K562 (cell line): Measurements from ENCODE around the gene DMD. TPM values are rescaled to one million over a fixed set of nuclear protein-coding genes. Genes with fewer than 3 reads are reported as not detected.
A peak's percentile ranks its signal among the peaks of the same experiment; 100 is the strongest.

Source experiments
- ATAC-seq: fragments of 200-7000 bp; cut with Tn5 transposase; 3 replicates; pipeline ENCODE4 v1.9.1; 2020; ENCODE audit warnings: moderate library complexity
- BruUV-seq: library from RNA; stranded (reverse); fragments of 400-500 nt; replicated peaks from 2 replicates; lab custom pipeline; 2021; lab: Mats Ljungman, UMichigan
- CTCF ChIA-PET: fragments of 300-600 bp; formaldehyde crosslinking; extraction: SDS; loops from one replicate; lab custom pipeline; 2021; ENCODE audit warnings: low intra/inter-chr PET ratio; lab: Yijun Ruan, JAX
- POLR2A ChIA-PET: fragments of 300-600, 350-650 bp; sonication (Branson Sonifier 250); formaldehyde crosslinking; extraction: SDS; loops from one replicate; lab custom pipeline; 2021; ENCODE audit warnings: antibody characterized with exemption, inconsistent platforms; lab: Yijun Ruan, JAX
- DNase-seq, 4 experiments: peaks; one replicate each; pipeline versions ENCODE4 v3.0.0 to v3.0.0-alpha.2; 2011 to 2018; ENCODE audit warnings: low spot score in 3 of 4, mixed read lengths in 3 of 4; ENCODE audit errors: extremely low read depth in 1 of 4
- FAIRE-seq: peaks from 2 replicates; lab custom pipeline; 2011; peaks lifted over from hg19 to GRCh38; lab: Jason Lieb, UNC
- H2AFZ ChIP-seq: 2 replicates; pipeline ENCODE4 v1.6.0; 2011; ENCODE audit warnings: low read depth, low read length, control low read depth, inconsistent platforms
- H3K27ac ChIP-seq: fragments of 200-600 bp; 3 replicates; pipeline ENCODE4 v1.8.0; 2011; ENCODE audit warnings: low read depth, mild to moderate bottlenecking, control low read depth, inconsistent platforms, low read length, moderate library complexity, mixed read lengths; ENCODE audit errors: extremely low read depth
- H3K27me3 ChIP-seq, 2 experiments: fragments of 300-600 bp in 1 of 2; 2 replicates in 1 of 2; 3 replicates in 1 of 2; pipeline versions ENCODE4 v1.6.0 to v1.8.0; 2011; ENCODE audit warnings: inconsistent platforms in 2 of 2, low read length in 2 of 2, mild to moderate bottlenecking in 1 of 2, mixed read lengths in 1 of 2, moderate library complexity in 1 of 2; ENCODE audit not compliant: control insufficient read depth in 2 of 2, insufficient read depth in 2 of 2
- H3K36me3 ChIP-seq: fragments of 300-600 bp; 3 replicates; pipeline ENCODE4 v1.8.0; 2011; ENCODE audit warnings: mild to moderate bottlenecking, low read length, inconsistent platforms; ENCODE audit not compliant: control insufficient read depth, insufficient read depth
- H3K4me1 ChIP-seq, 2 experiments: fragments of 200-600 bp in 1 of 2; replicated peaks in 1 of 2; 2 replicates in 1 of 2; 3 replicates in 1 of 2; pipeline versions ENCODE4 v1.5.1 to v1.8.0; 2011; ENCODE audit warnings: inconsistent platforms in 2 of 2, low read length in 2 of 2, mild to moderate bottlenecking in 1 of 2, mixed read lengths in 1 of 2, moderate library complexity in 1 of 2; ENCODE audit not compliant: control insufficient read depth in 2 of 2, insufficient read depth in 2 of 2
- H3K4me2 ChIP-seq: 2 replicates; pipeline ENCODE4 v1.6.1; 2011; ENCODE audit warnings: low read length, control low read depth, inconsistent platforms, mixed read lengths; ENCODE audit not compliant: insufficient read depth
- H3K4me3 ChIP-seq: fragments of 200-600 bp; sonication (generic), shearing (Covaris generic); 2 replicates; pipeline ENCODE4 v1.5.1; 2016; ENCODE audit warnings: control low read depth, inconsistent platforms
- H3K79me2 ChIP-seq: fragments of 200-600 bp; 3 replicates; pipeline ENCODE4 v1.8.0; 2011; ENCODE audit warnings: low read length, inconsistent platforms; ENCODE audit not compliant: control insufficient read depth, insufficient read depth
- H3K9ac ChIP-seq, 2 experiments: 2 replicates each; pipeline versions ENCODE4 v1.6.0 to v1.6.1; 2011; ENCODE audit warnings: low read depth in 2 of 2, low read length in 2 of 2, control low read depth in 1 of 2, inconsistent platforms in 1 of 2, mild to moderate bottlenecking in 1 of 2, mixed read lengths in 1 of 2; ENCODE audit not compliant: insufficient read depth in 1 of 2
- H3K9me1 ChIP-seq: one replicate; pipeline ENCODE4 v1.6.0; 2011; ENCODE audit warnings: inconsistent platforms, mild to moderate bottlenecking, low read length, moderate library complexity; ENCODE audit not compliant: control insufficient read depth, insufficient read depth
- H3K9me3 ChIP-seq: replicated peaks from 2 replicates; pipeline ENCODE4 v1.5.1; 2011; ENCODE audit warnings: low read depth, low read length, inconsistent platforms; ENCODE audit not compliant: control insufficient read depth, insufficient read depth
- H4K20me1 ChIP-seq: replicated peaks from 2 replicates; pipeline ENCODE4 v1.6.1; 2011; ENCODE audit warnings: low read length, inconsistent platforms, mixed read lengths; ENCODE audit not compliant: control insufficient read depth, insufficient read depth
- ATF7 ChIP-seq: fragments of 450-650 bp; IDR thresholded peaks from 2 replicates; pipeline ENCODE4 v1.7.1; 2014; ENCODE audit warnings: mild to moderate bottlenecking, moderate library complexity
- FOSL1 ChIP-seq: fragments of 200-800 bp; sonication (Bioruptor generic); conservative IDR thresholded peaks from 2 replicates; pipeline ENCODE4 v1.6.1; 2016; ENCODE audit warnings: missing genetic modification characterization, missing compliant biosample characterization
- HNRNPL ChIP-seq: fragments of 200-400 bp; formaldehyde crosslinking; IDR thresholded peaks from 2 replicates; pipeline ENCODE4 v1.6.1; 2017; ENCODE audit warnings: low read depth, mild to moderate bottlenecking, low read length
- MGA ChIP-seq: fragments of 450-650 bp; IDR thresholded peaks from 2 replicates; pipeline ENCODE4 v1.6.1; 2016; ENCODE audit warnings: mild to moderate bottlenecking, moderate library complexity
- PHF20 ChIP-seq: fragments of 450-650 bp; IDR thresholded peaks from 2 replicates; pipeline ENCODE4 v1.6.1; 2018; ENCODE audit not compliant: partially characterized antibody
- TCF7L2 ChIP-seq: fragments of 150-350 bp; IDR thresholded peaks from 2 replicates; pipeline ENCODE4 v1.6.1; 2016; ENCODE audit warnings: low read depth, mild to moderate bottlenecking, low read length, moderate library complexity
- TRIM25 ChIP-seq: fragments of 450-650 bp; IDR thresholded peaks from 2 replicates; pipeline ENCODE4 v1.7.0; 2016; ENCODE audit warnings: borderline replicate concordance
- U2AF2 ChIP-seq: fragments of 200-400 bp; formaldehyde crosslinking; optimal IDR thresholded peaks from 2 replicates; pipeline ENCODE3; 2017; ENCODE audit warnings: low read depth, mild to moderate bottlenecking, low read length
- ZNF583 ChIP-seq: fragments of 250-450 bp; sonication (Bioruptor Pico); IDR thresholded peaks from 2 replicates; pipeline ENCODE4 v1.4.0; 2020
- ZNF695 ChIP-seq: fragments of 450-650 bp; formaldehyde crosslinking; IDR thresholded peaks from 2 replicates; pipeline ENCODE4 v1.4.0; 2020; ENCODE audit warnings: mild to moderate bottlenecking, moderate library complexity
- WGBS: fragments of 100-300 bp; shearing (Covaris generic); methylation state at CpG from one replicate; pipeline ENCODE4 v1.1.6; 2016; ENCODE audit warnings: low coverage, mixed read lengths; ENCODE audit not compliant: insufficient coverage; ENCODE audit errors: missing lambda C conversion rate; 5-methylcytosine and 5-hydroxymethylcytosine counted together
- in situ Hi-C: fragments of 300-500 bp; cut with MboI; formaldehyde crosslinking; loops from 4 replicates; pipeline ENCODE4 v1.15.0; 2018; ENCODE audit warnings: inconsistent platforms, mixed read lengths
- intact Hi-C: fragments of 100-400 bp; cut with micrococcal nuclease; formaldehyde crosslinking; loops from 2 replicates; pipeline ENCODE4 v1.14.2; 2022
- polyA plus RNA-seq, 8 experiments: library from polyadenylated mRNA; depleted of rRNA in 4 of 8; stranded (reverse) in 5 of 8; unstranded in 3 of 8; fragments of >200 nt; fragmentation: Nextera tagmentation in 2 of 8; fragmentation: Illumina TruSeq in 1 of 8; extraction: Ambion mirVana in 2 of 8; extraction: Trizol in 1 of 8; gene quantifications; 2 replicates each; pipeline versions ENCODE4 v1.2.1 to v1.2.3, GENCODE V29; 2011 to 2014; ENCODE audit warnings: inconsistent platforms in 1 of 8, missing spikeins in 1 of 8
- total RNA-seq, 7 experiments: library from RNA; depleted of rRNA in 6 of 7; stranded (reverse); fragments of >200 nt in 6 of 7; fragmentation: Illumina TruSeq in 2 of 7; extraction: Trizol in 2 of 7; gene quantifications; 2 replicates each; pipeline versions ENCODE4 v1.2.1 to v1.2.3, GENCODE V29; 2011 to 2021; ENCODE audit warnings: low replicate concordance in 1 of 7

DMD gene
- total and polyA plus RNA-seq, 9 of the 15 experiments (the other 6 are each of a cell fraction or from before 2014, with no cell fraction given) = 3.8 to 20.4 (median 11.4) TPM

DNA sequence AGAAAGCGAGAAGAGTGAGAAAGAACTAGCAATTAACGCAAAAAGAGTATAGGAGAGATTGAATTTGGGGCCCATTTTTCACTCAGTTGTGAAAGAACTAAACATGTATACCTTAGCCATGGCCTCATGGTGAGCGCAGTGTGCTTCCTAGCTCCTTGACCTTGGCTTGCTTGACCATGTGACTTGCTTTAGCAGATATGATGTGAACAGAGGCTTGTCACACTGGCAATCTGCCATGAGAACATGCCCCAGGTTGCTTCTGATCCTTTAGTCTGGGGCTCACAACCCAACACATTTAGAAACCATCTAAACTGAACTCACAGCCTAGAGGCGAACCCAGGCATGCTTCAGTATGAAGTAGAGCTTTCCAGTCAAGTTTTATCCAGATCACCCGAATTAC is 1879.4 kb downstream of the DMD start:
- DNase-seq (peak in 3 of 4 experiments; percentile 7 to 68 (median 23)), FAIRE-seq (no peak), ATAC-seq (peak; percentile 82)
- Histone ChIP-seq H4K20me1 (no peaks in the 10 kb centered on the region), H3K4me1 (peaks cover 0 to 9% of the 10 kb centered on the region in 2 experiments; a peak in 2 of 5 replicates), H3K36me3 (no peaks in the 10 kb centered on the region), H3K27ac (no peak overlapping the region), H3K4me3 (no peak overlapping the region), H3K79me2 (no peaks in the 10 kb centered on the region), H3K9me3 (no peaks in the 10 kb centered on the region), H3K9ac (no peak overlapping the region), H3K9me1 (no peaks in the 10 kb centered on the region), H3K27me3 (no peaks in the 10 kb centered on the region), H3K4me2 (peak overlapping the region; percentile 21; the same call in 1 of the 2 replicates), H2AFZ (peak overlapping the region; percentile 45)
- WGBS = 13% methylated on average over 5 of the region's 5 CpGs
- CTCF ChIA-PET = no interaction called here
- intact Hi-C loops = no loop called here
- POLR2A ChIA-PET = no interaction called here
- no TSS peak for BruUV-seq
- in situ Hi-C loops = no loop called here
- TF ChIP-seq ATF7 (no peak), PHF20 (no peak), TRIM25 (no peak), FOSL1 (tag) (no peak), MGA (peak; percentile 51), HNRNPL (no peak), ZNF583 (CRISPR knock-in tag) (no peak), ZNF695 (CRISPR knock-in tag) (no peak), U2AF2 (no peak), TCF7L2 (no peak)
